ENCODE measurements around the gene NDUFA12.

DNA sequence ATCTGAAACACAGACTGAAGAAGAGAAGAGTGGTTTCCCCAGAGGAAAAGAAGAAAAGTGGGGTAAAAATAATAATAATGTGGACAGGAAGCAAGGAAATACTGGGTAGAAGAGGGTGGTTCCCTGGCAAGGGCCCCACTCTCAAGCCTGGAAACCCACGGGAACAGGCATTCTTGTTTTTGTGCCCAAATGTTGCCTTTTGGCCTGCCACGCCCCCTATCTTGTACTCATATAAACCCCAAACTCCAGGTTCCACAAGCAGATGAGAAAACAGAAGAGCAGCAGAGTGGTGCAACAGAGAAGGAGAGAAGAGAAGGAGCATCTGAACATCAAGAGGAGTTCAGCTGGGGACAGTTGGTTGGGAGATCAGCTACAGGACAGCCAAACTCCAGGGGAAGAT, 51.2 kb downstream of the NDUFA12 start:
- TF ChIP-seq POLR2AphosphoS5 (IDR thresholded peaks at IDR 0.05; ENCODE audit: insufficient read depth in 1 of 2, low read depth in 1 of 2) = no peak
- TF ChIP-seq, protein P1, sequence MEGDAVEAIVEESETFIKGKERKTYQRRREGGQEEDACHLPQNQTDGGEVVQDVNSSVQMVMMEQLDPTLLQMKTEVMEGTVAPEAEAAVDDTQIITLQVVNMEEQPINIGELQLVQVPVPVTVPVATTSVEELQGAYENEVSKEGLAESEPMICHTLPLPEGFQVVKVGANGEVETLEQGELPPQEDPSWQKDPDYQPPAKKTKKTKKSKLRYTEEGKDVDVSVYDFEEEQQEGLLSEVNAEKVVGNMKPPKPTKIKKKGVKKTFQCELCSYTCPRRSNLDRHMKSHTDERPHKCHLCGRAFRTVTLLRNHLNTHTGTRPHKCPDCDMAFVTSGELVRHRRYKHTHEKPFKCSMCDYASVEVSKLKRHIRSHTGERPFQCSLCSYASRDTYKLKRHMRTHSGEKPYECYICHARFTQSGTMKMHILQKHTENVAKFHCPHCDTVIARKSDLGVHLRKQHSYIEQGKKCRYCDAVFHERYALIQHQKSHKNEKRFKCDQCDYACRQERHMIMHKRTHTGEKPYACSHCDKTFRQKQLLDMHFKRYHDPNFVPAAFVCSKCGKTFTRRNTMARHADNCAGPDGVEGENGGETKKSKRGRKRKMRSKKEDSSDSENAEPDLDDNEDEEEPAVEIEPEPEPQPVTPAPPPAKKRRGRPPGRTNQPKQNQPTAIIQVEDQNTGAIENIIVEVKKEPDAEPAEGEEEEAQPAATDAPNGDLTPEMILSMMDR (IDR thresholded peaks at IDR 0.05) = no peak

Measured in vagina (tissue), 2 donors.